NCI-H2171 treated with DMSO at 0.1 percent for 48 hours (cell line): ENCODE data around the gene MUSTN1.

Source experiments
- DNase-seq: peaks from one replicate; lab custom pipeline; 2025; lab: John Stamatoyannopoulos, UW

Gene MUSTN1

DNA sequence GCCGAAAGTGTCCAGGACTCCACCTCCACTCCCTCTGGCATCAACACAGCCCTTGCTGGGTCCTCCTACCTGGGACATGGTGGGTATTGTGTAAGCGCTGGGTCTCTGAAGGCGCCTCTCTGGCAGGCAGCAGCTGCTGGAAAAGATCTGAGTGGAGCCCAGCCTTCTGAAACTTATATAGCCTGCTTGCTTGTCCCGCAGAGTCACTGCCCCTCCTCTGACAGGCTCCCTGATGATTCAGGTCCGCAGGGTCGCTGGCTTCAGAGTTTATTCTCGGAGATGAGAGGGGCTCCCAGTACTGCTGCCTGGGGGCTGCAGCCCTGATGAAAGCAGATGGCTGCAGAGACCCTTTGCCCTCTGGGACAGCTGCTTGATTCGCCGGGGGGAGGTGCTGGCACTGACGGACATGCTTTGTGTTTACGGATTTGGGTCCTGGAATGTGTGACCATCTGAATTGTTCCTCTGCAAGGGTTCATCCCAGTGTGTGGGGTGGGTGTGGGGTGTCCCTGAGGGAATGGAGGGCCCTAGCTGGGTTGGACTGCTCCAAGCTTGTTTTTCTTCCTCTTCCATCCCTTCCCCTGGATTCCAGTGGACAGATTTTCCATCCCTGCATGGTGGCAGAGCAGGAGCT is at the start of gene MUSTN1:
MUSTN1 (minus strand) TSS at position 149 of the 631 bp plus-strand sequence; CDS start at position 78, 71 bp downstream.
- no peak for DNase-seq

DNA sequence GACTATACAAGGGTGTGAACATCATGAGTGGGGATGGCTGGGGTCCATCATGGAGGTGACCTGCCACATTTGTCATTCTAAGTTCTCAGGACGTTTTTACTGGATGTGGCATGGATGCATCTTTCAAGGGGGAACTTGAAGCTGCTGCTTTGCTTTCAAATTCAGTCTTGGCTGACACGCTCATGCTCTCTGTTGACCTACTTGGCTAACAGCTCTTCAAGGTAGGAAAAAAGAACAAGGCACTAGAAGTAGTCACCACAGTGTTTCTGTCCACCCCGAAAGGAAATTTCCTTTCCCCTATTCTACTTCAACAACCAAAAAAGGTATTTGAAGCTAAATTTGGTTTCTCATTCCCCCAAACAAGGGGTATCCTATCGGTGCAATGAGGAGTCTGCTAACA is 47.6 kb upstream of the MUSTN1 start:
- DNase-seq: no peak

DNA sequence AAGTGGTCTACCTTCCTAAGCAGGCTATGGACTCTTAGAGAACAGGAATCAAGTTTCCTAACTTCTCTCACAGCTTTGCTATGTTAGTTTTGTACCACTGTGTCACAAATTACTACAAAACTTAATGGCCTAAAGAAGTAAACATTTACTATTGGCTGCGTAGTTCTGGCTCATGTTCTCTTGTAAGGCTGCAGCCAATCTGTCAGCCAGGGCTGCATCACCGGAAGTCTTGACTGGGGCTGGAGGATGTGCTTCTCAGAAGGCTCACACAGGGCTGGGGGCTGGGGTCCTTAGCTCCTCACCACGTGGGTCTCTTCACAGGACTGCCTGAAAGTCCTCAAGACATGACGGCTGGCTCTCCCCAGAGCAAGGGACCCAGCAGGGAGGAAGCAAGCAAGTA is 47.1 kb upstream of the MUSTN1 start:
- DNase-seq: no peak

GRCh38 chr3:52880474-52880873 is 45.7 kb upstream of the MUSTN1 start:
- no peak for DNase-seq

GRCh38 chr3:52880047-52880446 is 45.2 kb upstream of the MUSTN1 start:
- DNase-seq: no peak

GRCh38 chr3:52879581-52879980 is 44.8 kb upstream of the MUSTN1 start:
- DNase-seq: no peak

DNA sequence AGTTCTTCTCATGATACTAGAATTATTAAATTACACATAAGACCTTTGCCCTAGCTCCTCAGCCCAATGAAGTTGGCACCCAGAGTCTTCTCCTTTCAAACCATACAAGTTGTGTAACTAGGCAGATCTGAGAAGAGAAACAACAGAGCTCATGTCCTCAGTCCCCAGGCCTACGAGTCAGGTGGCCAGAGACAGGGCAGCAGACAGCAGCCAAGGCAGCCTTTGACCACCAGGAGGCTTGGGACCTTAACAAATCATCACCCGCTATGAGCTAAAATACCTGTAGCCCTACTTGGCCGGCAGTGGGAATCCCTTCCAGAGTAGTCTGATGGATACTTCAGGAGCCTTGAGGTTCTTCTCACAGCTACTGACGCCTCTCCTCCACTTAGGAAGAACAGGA is 44.3 kb upstream of the MUSTN1 start:
- DNase-seq: no peak

DNA sequence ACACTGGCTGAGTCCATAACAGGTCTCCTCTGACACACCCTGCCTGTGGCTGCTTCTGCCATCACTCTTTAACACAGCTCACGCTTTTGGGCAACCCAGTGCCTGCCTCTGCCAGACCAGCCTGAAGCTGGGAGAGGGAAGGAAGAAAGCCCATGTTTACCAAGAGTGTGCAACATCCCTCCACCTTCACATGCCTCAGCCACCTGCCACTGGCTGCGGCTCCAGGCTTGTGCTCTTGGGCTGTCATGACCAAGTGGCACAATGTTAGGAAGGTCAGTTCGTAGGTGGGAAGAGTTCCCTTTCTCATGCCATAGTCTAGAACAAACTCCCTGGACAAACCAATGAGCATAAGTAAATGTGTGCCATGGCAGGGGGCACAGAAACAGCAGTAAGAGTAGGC is 42.3 kb upstream of the MUSTN1 start:
- no peak for DNase-seq

GRCh38 chr3:52874864-52875587 is 40.2 kb upstream of the MUSTN1 start:
- DNase-seq: no peak

DNA sequence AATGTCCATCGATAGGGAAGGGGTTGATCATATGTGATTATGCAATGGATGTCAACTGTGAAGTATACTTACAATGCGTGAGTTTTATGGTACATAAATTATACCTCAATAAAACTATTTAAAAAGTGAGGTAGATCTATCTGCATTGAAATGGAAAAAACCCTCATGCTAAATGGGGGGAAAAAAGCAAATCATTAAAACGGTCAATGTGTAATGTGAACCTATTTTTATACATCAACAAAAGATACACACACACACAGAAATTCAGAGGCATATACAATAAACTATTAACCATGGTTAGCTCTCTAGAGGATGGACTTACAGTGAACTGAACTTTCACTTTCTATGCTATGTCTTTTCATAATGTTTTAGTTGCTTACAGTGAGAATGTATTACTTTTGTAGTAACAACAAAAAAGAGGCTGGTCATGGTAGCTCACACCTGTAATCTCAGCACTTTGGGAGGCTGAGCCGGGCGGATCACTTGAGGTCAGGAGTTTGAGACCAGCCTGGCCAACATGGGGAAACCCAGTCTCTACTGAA is 39.4 kb upstream of the MUSTN1 start:
- no peak for DNase-seq

DNA sequence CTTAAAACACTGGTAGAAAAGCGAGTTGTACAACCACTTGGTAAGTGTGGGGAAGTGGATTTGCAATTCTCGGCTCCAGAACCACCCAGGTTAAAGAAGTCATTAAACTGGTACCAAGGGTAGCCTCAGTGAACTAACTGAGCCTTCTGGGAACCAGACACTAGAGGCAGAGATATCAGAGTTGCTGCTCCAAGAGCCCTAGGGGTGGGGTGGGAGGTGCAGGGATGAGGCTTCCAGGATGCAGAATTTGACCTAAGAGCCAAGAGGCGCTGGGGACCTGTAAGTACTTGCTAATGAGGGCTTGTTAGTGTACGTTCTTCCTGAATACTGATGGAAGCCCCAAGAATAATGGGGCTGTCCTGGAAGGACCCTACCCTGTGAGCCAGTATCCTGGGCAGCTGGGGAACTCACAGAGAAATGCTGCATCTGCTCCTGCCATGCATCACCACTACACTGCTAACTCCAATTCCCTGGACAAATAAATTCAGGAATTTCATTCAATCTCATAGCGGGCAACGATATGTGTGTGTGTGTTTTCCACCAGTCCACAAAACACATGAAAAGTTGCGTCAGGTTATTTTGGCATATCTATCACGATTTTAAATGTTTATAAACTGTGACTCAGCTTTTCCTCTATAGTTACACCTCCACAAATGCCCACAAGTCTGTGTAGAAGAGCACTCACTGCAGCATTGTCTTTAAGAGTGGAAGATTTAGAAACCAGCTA is 38.8 kb upstream of the MUSTN1 start:
- DNase-seq: no peak

- DNase-seq: no peak
Observed at GRCh38 chr3:52872245-52872644, 37.4 kb upstream of the MUSTN1 start.

- no peak for DNase-seq
Observed at GRCh38 chr3:52871761-52872160, 36.9 kb upstream of the MUSTN1 start.

DNA sequence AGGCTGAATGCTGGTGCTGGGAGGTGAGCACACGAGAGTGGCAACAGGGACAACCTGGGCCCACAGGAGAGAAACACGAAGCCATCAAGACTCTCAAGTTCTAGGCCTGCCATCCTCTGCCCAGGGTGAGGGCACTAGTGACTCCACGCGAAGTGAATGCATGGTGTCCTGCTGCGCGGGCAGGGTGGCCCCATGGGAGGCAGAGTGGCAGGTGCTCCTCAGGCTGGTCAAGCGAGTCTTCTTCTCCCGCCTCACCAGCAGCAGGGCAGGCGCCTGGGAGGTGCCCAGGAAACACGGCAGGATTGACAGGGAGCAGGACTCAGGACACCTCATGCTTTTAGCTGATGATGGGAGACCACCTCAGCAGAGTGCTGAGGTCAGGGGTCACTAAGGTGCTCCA is 35.7 kb upstream of the MUSTN1 start:
- no peak for DNase-seq

DNA sequence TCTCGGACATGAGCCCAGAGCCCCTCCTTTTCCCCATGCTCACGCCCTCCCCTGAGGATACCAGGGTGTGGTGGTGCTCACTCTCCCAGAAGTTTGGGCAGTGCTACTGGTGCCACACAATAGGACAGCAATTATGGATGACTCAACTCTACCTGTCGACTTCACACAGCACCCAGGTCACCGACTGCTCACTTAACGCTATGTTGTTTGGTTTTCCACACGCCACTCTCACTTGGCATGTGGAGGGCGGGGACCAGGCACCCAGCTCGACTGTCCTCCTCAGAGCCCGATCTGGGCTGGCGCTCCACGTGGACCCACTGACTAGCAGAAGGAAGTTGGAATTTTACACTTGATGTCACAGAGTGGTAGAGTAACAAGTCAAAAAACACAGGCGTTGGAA is 31.6 kb upstream of the MUSTN1 start:
- DNase-seq: peak; percentile 46

GRCh38 chr3:52865994-52866393 is 31.2 kb upstream of the MUSTN1 start:
- no peak for DNase-seq

DNA sequence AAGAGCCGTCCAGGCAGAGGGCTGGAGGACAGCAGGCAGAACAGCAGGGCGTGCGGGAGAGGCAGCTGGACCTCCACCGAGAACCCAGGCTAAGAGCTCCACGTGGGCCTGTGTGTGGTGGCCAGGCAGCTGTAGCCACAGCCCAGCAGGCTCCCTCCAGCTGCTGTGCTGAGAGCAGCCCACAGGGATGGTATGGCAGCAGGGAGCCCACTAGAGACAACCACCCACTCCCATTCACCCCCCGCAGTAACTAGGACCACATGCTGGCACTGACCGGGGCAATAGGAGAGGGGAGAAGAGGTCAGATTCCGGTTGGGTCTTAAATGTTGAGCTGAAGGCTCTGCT is 25.6 kb upstream of the MUSTN1 start:
- no peak for DNase-seq

DNA sequence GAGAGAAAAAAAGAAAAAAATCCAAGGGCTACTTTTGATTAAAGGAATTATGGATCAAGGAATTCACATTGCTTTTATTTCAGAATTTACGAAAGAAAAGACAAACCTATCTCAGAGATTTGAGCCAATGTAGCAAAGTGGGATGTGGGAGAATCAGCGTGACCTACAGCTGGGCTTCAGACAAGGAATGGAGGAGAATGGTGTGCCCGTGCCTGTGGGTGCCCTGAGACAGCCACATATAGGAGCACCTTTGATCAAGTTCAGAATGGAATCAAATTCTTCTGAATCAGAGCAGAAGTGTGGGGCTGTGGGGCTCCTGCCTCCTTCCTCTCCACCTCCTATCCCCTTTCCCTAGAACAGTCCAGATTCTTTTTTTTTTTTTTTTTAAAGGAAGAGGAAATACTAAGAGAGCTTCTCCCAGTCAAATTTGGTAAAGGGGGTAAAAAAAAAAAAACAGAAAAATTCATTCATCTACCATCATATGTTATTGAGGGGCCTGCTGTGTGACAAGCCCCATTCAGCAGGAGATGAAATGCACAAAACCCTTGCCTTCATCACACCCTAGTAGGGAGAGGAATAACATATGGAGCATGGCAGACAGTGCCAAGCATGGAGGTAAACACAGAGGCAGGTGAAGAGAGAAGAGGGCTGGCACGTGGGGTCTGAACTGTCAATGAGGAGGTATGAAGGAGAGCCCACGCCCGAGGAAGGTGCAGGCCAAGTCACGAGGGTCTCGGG is 25.0 kb upstream of the MUSTN1 start:
- DNase-seq: no peak

- DNase-seq: no peak
Observed at GRCh38 chr3:52857864-52858263, 23.0 kb upstream of the MUSTN1 start.

DNA sequence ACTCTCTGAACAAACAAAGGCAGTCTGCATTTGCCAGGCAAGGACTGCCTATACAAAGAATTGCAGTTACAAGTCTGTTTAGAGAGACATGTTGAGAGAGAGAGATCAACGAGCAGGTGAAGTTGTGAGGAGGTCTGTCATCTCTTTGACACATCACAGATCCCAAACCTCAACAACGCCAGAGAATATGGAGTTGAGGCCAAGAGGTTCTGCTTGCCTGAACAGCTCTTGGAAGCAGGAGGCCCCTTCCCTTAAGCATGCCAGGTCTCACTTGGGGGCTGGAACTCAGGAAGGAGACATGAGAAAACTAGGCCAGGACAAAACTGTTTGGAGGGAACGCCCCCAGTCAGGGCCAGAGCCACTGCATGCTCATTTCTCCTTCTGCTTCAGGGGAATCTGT is 22.3 kb upstream of the MUSTN1 start:
- DNase-seq: no peak

DNA sequence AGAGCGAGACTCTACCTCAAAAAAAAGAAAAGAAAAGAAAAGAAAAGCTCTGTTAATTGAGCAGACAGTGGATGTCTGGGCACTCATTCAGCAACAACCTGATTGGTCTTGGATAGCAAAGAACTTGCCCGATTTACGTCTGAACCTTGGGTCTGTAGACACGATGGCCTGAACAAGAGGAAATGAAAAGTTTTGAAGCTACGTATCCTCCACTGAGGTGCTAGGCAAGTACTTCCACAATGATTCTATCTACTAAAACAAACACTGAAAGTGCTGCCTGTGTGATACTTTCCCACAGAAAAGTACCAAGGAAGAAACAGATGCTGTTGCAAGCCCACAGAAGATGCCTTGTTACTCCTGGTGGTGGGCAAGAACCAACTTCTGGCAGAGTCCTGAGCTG is 21.8 kb upstream of the MUSTN1 start:
- no peak for DNase-seq

- DNase-seq: no peak
Observed at GRCh38 chr3:52854013-52854412, 19.2 kb upstream of the MUSTN1 start.
